Spleen (tissue), 11 donors: ENCODE results near the gene PDE6H. TPM values are rescaled to one million over a fixed set of nuclear protein-coding genes. Genes with fewer than 3 reads are reported as not detected.

ENCODE experiments used
- DNase-seq: peaks from one replicate; pipeline ENCODE4 v3.0.0-alpha.2; 2020
- H3K27ac ChIP-seq, 8 donors: fragments of 200-600 bp; sonication (generic) in 7 of 8; 1 replicate in 4 of 8; 2 replicates in 4 of 8; pipeline versions ENCODE4 v1.5.0 to v1.8.0; 2016 to 2021; ENCODE audit warnings: inconsistent platforms in 4 of 8, mild to moderate bottlenecking in 4 of 8, moderate library complexity in 1 of 8
- H3K27me3 ChIP-seq, 7 donors: fragments of 200-600 bp; sonication (generic) in 6 of 7; replicated peaks in 1 of 7; 1 replicate in 4 of 7; 2 replicates in 3 of 7; pipeline versions ENCODE4 v1.5.0 to v1.8.0; 2016 to 2021; ENCODE audit warnings: inconsistent platforms in 3 of 7, mild to moderate bottlenecking in 1 of 7
- H3K36me3 ChIP-seq, 6 donors: fragments of 200-600 bp; sonication (generic) in 5 of 6; 1 replicate in 4 of 6; 2 replicates in 2 of 6; pipeline versions ENCODE4 v1.5.0 to v1.8.0; 2016 to 2021; ENCODE audit warnings: inconsistent platforms in 2 of 6
- H3K4me1 ChIP-seq, 6 donors: fragments of 200-600 bp; sonication (generic) in 5 of 6; 1 replicate in 3 of 6; 2 replicates in 3 of 6; pipeline versions ENCODE4 v1.5.0 to v1.8.0; 2016 to 2021; ENCODE audit warnings: inconsistent platforms in 3 of 6
- H3K4me3 ChIP-seq, 8 donors: fragments of 200-600 bp; sonication (generic) in 7 of 8; 1 replicate in 4 of 8; 2 replicates in 4 of 8; pipeline versions ENCODE4 v1.5.0 to v1.8.0; 2016 to 2021; ENCODE audit warnings: inconsistent platforms in 4 of 8, mild to moderate bottlenecking in 4 of 8, moderate library complexity in 2 of 8
- H3K9me3 ChIP-seq, 8 donors: fragments of 200-600 bp; sonication (generic) in 7 of 8; 1 replicate in 4 of 8; 2 replicates in 4 of 8; pipeline versions ENCODE4 v1.5.0 to v1.8.0; 2016 to 2021; ENCODE audit warnings: inconsistent platforms in 4 of 8
- POLR2A ChIP-seq, 3 donors: fragments of 450-650 bp; IDR thresholded peaks; one replicate each; pipeline ENCODE4 v1.5.1; 2017; ENCODE audit warnings: antibody characterized with exemption in 3 of 3, mild to moderate bottlenecking in 1 of 3
- POLR2AphosphoS5 ChIP-seq, 3 donors: sonication (generic); formaldehyde crosslinking; IDR thresholded peaks; one replicate each; pipeline ENCODE4 v1.5.1; 2017; ENCODE audit warnings: antibody characterized with exemption in 3 of 3
- WGBS, 5 donors: extraction: QIAGEN DNeasy Blood & Tissue Kit in 3 of 5; methylation state at CpG; one replicate each; pipeline versions ENCODE4 v1.1.5 to v1.1.7; 2013 to 2018; 5-methylcytosine and 5-hydroxymethylcytosine counted together
- intact Hi-C: fragments of 100-400 bp; cut with DNase I; formaldehyde crosslinking; loops from one replicate; pipeline ENCODE4 v1.15.0; 2023; ENCODE audit warnings: low total_unique reads
- polyA plus RNA-seq, 3 donors: library from polyadenylated mRNA; stranded (reverse); fragments of 200-250 nt; gene quantifications; one replicate each; pipeline ENCODE4 v1.2.1, GENCODE V29; 2013
- total RNA-seq, 7 donors: library from RNA; depleted of rRNA in 3 of 7; stranded (reverse); fragments of >200 nt in 3 of 7; fragmentation: NEBNext Ultra II Directional in 4 of 7; extraction: Animal tissue kit (Norgen Biotek cat#: 25700) in 4 of 7; gene quantifications; one replicate each; pipeline versions ENCODE4 v1.1.0 to v1.2.1, GENCODE V29; 2016 to 2021
- TF ChIP-seq, protein P1 (sequence below), 11 experiments: fragments of 200-600 bp in 7 of 11; fragments of 450-650 bp in 4 of 11; sonication (generic) in 4 of 11; IDR thresholded peaks in 8 of 11; conservative IDR thresholded peaks in 3 of 11; 1 replicate in 7 of 11; 2 replicates in 4 of 11; pipeline versions ENCODE4 v1.4.0 to v1.8.0; 2016 to 2021; ENCODE audit warnings: antibody characterized with exemption in 11 of 11, inconsistent platforms in 4 of 11, mild to moderate bottlenecking in 1 of 11
- donor health status: healthy with polysubstance abuse.
- donor health status: DM: no; HTN: no; CAD: no; lungs with moderate emphysema.
- donor health status: DM: no; HTN: no; CAD: no.
- donor health status: Bipolar disorder and iron deficiency.
- donor health status: healthy.
- donor health status: DM: no; HTN: no; CAD: no.
- donor health status: DM: yes; HTN: yes; CAD: no.

The PDE6H gene
- total and polyA plus RNA-seq, 10 donors: 0.37 to 2.6 (median 0.51) TPM; not detected in 7

DNA sequence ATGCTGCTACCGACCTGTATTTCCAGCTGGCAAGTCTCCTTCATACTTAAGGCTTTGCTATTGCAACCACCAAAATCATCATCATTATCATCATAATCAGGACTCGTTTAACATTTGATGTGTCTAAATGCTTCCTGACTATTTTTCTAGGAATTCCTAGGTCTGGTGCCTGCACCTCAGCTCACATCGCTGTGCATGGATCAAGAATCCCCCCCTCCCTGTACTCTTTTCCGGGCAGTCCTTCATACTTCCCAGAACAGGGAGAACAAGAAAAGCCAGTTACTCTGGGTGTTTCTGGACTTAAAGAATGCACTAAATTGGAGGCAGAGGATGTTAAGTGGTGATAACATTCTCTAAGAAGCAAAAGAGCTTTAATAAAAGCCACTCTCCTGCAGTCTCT lies 43.9 kb upstream of the PDE6H start:
- Histone ChIP-seq H3K4me1 (peaks cover 0 to under 1% (median 0%) of the 10 kb centered on the region in 6 donors), H3K27ac (no peak overlapping the region), H3K27me3 (no peaks in the 10 kb centered on the region), H3K9me3 (no peaks in the 10 kb centered on the region), H3K36me3 (peaks cover 0 to 59% (median 8%) of the 10 kb centered on the region in 6 donors), H3K4me3 (no peak overlapping the region)
- intact Hi-C loops: no loop called here
- DNase-seq: no peak
- TF ChIP-seq POLR2A (IDR thresholded peaks at IDR 0.05): no peak
- TF ChIP-seq POLR2AphosphoS5 (IDR thresholded peaks at IDR 0.05): no peak
- TF ChIP-seq, protein P1, sequence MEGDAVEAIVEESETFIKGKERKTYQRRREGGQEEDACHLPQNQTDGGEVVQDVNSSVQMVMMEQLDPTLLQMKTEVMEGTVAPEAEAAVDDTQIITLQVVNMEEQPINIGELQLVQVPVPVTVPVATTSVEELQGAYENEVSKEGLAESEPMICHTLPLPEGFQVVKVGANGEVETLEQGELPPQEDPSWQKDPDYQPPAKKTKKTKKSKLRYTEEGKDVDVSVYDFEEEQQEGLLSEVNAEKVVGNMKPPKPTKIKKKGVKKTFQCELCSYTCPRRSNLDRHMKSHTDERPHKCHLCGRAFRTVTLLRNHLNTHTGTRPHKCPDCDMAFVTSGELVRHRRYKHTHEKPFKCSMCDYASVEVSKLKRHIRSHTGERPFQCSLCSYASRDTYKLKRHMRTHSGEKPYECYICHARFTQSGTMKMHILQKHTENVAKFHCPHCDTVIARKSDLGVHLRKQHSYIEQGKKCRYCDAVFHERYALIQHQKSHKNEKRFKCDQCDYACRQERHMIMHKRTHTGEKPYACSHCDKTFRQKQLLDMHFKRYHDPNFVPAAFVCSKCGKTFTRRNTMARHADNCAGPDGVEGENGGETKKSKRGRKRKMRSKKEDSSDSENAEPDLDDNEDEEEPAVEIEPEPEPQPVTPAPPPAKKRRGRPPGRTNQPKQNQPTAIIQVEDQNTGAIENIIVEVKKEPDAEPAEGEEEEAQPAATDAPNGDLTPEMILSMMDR (IDR thresholded peaks at IDR 0.05 in 8 of 11, conservative IDR thresholded peaks at IDR 0.05 in 3 of 11): no peak
- 70 to 82% (median 78%) methylated on average over 4 of the region's 4 CpGs for WGBS, 5 donors

DNA sequence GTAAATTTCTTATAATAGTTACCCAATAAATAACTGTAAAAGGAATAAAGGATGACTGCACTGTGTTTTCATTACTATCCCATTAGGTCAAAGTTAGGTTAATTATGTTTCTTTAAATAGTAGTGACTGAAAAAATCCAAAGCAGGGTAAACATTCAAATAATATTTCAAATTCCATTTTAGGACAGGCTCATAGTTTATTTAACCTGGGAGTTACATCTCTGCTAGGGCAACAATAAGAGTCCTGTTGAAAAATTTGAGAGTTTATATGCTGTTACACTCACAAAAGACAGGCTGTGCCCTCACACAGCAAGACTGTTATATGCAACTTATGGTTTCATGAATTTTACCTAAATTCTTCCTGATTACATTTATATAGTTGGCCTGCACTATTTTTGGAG lies 42.5 kb upstream of the PDE6H start:
- TF ChIP-seq, protein P1 (IDR thresholded peaks at IDR 0.05 in 8 of 11, conservative IDR thresholded peaks at IDR 0.05 in 3 of 11): no peak
- no peak for TF ChIP-seq POLR2A (IDR thresholded peaks at IDR 0.05)
- TF ChIP-seq POLR2AphosphoS5 (IDR thresholded peaks at IDR 0.05): no peak
- H3K4me1 ChIP-seq: peaks cover 0 to 7% (median 0%) of the 10 kb centered on the region in 6 donors
- no peaks in the 10 kb centered on the region for H3K9me3 ChIP-seq
- DNase-seq: no peak
- H3K27ac ChIP-seq: no peak overlapping the region
- peaks cover 0 to 72% (median 8%) of the 10 kb centered on the region in 6 donors for H3K36me3 ChIP-seq
- intact Hi-C loops: no loop called here
- H3K27me3 ChIP-seq: no peaks in the 10 kb centered on the region
- H3K4me3 ChIP-seq: no peak overlapping the region

DNA sequence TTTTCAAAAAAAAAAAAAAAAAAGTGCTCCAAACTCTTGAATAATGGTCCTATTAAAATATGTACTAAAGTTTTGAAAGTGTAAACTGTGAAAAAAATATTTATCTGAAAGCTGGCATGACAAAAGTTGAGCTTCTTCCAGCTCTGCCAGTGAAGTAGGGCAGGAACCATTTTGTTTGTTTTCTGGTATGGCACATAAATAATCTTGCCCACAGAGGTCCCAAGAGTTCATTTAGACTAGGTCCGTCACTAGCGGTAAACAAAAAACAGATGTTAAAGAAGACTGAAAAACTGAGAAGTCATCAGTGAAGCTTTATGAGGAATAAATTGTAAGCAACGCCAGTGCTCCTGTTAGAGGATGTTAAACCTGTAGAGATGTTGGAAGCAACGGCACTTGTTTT lies 41.5 kb upstream of the PDE6H start:
- Histone ChIP-seq H3K4me1 (peaks cover 0 to 15% (median 0%) of the 10 kb centered on the region in 6 donors), H3K27ac (no peak overlapping the region), H3K27me3 (no peaks in the 10 kb centered on the region), H3K9me3 (no peaks in the 10 kb centered on the region), H3K4me3 (no peak overlapping the region), H3K36me3 (peaks cover 0 to 83% (median 8%) of the 10 kb centered on the region in 6 donors)
- DNase-seq: no peak
- intact Hi-C loops: no loop called here
- TF ChIP-seq POLR2AphosphoS5 (IDR thresholded peaks at IDR 0.05) (no peak), POLR2A (IDR thresholded peaks at IDR 0.05) (no peak)
- TF ChIP-seq, protein P1 (IDR thresholded peaks at IDR 0.05 in 8 of 11, conservative IDR thresholded peaks at IDR 0.05 in 3 of 11): no peak
- 92 to 97% (median 96%) methylated on average over 4 of the region's 4 CpGs for WGBS, 5 donors

DNA sequence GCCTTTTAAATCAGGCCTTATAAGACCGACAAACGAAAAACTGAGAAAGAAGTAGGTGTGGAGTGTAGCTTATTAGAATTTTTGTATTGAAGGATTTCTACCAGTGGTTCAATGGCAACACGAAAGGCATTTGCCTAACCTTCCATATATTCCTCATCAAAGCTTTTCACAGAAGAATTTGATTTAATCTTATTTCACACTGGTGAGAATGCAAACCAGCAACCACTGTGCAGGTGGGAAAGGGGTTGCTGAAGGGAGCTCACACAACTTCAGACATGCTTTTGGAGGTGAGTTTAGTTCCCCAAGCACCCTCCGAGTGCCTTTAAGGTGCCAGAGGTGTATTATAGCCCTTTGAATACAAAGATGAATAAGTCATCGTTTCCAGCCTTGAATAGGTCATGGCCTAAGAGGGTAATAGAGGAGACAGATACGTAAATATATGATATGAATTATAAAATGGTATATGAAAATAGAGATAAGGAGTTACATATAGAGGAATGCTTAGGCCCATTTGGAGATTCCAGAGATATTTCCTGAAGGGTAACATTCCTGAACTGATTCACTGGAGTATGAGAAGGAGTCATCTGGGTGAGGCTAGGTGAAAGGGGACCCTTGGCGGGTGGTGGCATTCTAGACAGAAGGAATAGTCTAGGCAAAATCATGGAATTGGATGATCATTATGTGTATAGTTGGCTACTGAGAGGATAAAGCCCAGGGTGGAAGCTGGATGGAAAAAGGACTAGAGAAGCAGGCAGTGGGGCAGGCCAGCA lies 40.9 kb upstream of the PDE6H start:
- H3K36me3 ChIP-seq: peaks cover 0 to 89% (median 8%) of the 10 kb centered on the region in 6 donors
- H3K9me3 ChIP-seq: no peaks in the 10 kb centered on the region
- intact Hi-C loops: no loop called here
- no peak overlapping the region for H3K27ac ChIP-seq
- TF ChIP-seq POLR2A (IDR thresholded peaks at IDR 0.05): no peak
- TF ChIP-seq, protein P1 (IDR thresholded peaks at IDR 0.05 in 8 of 11, conservative IDR thresholded peaks at IDR 0.05 in 3 of 11): no peak
- TF ChIP-seq POLR2AphosphoS5 (IDR thresholded peaks at IDR 0.05): no peak
- DNase-seq: no peak
- H3K27me3 ChIP-seq: no peaks in the 10 kb centered on the region
- H3K4me3 ChIP-seq: no peak overlapping the region
- peaks cover 0 to 15% (median 0%) of the 10 kb centered on the region in 6 donors for H3K4me1 ChIP-seq
- WGBS, 5 donors: 94 to 97% (median 97%) methylated on average over 7 of the region's 7 CpGs
